ENCODE results near the gene AQR.

Gene AQR

GRCh38 chr15:34879107-34879506 lies 90.4 kb downstream of the AQR start:
- DNase-seq (ENCODE audit: low spot score), result no peak

DNA sequence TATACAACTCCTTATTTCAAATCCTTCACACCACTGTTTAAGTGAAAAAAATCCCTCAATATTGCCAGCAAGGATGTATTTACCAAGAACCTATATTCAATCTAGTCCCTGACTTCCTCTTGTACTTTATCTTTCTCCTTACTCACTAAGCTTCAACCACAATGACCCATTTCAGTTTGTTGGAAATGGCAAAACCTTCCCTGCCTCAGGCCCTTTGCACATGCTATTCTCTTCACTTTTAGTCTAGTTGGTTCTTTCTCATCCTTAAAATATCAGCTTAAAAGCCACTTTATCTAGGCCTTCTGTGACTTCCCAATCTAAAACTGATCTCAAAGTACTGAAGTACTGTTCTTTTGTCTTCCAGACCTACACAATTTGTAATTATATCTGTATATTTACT lies 92.9 kb downstream of the AQR start:
- DNase-seq (ENCODE audit: low spot score), result no peak

DNA sequence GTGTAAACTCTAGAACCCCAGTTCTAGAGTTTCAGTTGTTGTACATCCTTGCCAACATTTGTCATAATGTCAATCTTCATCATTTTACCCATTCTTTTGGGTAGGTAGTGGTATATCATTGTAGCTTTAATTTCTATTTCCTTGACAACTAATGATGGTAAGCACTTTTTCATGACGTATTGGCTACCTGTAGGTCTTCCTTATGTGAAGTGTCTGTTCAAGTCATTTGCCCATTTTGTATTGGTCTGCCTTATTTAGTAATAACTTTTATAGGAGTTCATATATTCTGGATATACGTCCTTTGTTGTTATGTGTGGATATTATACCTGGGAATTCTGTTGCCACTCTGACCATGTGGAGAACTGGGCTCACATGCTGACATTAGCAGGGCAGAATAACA lies 100.4 kb downstream of the AQR start:
- no peak for DNase-seq (ENCODE audit: low spot score)

GRCh38 chr15:34865531-34865930 lies 104.0 kb downstream of the AQR start:
- DNase-seq (ENCODE audit: low spot score), result no peak

DNA sequence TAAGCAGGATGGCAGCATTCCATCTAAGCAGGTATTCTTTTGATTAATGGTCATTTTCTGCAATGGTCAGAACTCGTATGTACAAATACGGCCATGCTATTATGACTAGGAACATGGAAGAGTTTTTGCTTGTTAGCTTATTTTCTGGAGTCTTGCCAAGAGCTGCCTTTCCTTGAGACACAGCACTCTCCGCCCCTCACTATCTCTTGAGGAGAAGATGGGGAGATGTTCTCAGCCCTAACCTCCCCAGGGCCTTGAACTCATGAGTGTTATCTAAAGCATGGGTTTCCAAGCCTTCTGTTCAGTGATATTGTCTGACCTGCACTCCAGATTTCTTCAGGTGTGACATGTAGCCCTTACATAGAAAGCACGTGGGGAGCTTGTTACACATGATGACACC lies 108.3 kb downstream of the AQR start:
- no peak for DNase-seq (ENCODE audit: low spot score)

DNA sequence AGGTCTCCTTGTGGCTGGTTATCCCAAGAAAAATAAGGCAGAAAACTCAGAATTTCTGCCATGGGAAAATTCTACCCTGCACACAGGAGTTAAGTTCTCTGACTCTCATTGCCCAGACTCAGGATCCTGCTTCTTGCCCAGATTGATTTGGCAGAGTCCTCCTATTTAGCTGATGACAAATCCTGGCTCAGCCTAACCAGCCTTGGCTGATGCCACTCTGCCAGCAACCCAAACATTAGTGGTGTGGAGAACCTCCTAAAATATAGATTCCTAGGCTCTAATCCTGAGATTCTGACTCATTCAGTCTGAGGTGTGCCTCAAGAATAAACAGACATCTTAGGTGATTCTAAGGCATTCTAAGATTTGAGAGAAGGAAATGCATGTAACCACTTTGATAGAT lies 113.6 kb downstream of the AQR start:
- DNase-seq (ENCODE audit: low spot score), result peak; percentile 18

GRCh38 chr15:34855413-34855812 lies 114.1 kb downstream of the AQR start:
- no peak for DNase-seq (ENCODE audit: low spot score)

- DNase-seq (ENCODE audit: low spot score), result no peak
Measured at GRCh38 chr15:34854232-34854631, 115.3 kb downstream of the AQR start.

DNA sequence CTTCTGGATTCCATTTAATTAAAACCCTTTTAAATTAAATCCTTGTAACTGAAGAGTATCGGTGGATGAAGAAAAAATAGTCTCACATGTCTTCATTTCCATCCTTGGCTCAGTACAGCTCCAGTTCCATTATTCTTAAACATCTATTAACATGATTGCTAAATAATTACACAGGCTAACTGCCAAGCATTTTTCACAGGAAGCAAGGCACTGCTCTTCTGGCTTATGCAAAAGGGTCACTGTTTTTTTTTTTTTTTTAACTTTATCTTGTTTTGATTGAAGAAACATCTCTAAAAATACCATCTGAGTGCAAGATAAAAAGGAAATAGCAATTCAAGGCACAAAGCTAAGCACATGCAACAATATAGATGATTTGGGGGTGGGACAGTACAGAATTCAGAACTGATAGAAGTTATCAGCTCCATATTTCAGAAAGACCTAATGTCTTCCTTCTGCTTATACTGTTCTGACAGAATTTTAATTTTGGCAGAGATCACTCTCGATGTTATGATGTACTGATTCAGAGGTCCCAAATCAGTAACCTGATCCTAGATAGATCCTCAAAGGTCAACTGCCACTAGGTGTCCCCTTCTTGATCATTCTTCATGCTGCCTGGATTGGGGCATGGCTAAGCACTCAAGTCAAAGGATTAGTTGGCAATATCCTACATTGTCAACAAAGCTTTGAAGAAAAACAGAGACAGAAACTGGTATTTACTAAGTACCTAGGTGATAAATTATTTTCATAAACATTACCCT lies 116.4 kb downstream of the AQR start:
- no peak for DNase-seq (ENCODE audit: low spot score)

DNA sequence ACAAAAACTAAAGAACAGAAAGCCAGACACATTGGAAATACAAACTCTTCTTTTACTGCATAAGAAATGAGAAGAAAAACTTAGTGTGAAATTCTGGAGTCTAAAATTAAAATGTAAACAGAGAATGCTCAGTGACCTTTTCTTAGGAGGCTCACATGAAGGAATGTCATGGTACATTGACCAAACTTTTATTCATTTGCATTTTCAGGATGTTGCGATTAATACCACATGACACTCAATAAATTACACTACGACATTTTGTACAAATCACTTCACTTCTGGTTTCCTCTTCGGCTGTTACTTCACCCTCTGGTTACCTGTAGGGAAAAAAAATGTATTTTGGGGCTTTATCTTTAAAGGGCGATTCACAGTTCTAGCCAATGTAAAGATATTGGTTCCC lies 117.8 kb downstream of the AQR start:
- DNase-seq (ENCODE audit: low spot score), result no peak

DNA sequence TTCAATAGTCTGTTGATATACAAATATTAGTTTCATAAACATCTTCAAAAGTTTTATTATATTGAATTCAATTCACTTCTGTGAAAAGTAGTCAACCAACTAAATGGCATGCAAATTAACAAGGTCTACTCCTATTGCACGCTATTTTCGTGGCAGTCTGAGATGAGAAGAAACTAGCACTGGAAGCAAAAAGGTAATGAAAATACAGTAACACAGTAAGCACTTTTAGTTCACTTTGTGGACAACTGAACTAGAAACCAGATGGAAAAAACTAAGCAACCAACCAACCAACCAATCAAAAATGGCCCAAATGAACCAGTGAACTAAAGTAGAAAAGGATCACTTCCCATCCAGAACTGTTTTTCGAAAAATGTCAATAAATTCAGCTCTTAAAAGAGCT lies 118.5 kb downstream of the AQR start:
- no peak for DNase-seq (ENCODE audit: low spot score)

DNA sequence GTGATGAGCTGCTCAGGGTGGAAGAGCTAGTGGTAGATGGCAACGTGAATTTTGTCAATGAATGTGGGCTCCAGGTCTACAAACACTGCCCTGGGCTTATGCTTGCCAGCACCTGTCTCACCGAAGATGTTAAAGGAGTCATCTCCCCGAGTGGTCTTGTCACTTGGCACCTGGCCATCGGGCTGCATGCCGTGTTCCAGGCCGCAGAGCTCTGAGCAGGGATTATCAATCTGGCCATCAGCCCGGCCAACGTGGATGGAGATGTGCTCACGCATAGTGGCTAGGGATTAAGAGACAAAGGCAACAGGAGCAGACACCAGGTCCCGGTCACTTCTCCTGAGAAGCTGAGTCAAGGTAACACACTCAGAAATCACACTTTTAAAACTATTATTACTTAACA lies 119.4 kb downstream of the AQR start:
- no peak for DNase-seq (ENCODE audit: low spot score)

DNA sequence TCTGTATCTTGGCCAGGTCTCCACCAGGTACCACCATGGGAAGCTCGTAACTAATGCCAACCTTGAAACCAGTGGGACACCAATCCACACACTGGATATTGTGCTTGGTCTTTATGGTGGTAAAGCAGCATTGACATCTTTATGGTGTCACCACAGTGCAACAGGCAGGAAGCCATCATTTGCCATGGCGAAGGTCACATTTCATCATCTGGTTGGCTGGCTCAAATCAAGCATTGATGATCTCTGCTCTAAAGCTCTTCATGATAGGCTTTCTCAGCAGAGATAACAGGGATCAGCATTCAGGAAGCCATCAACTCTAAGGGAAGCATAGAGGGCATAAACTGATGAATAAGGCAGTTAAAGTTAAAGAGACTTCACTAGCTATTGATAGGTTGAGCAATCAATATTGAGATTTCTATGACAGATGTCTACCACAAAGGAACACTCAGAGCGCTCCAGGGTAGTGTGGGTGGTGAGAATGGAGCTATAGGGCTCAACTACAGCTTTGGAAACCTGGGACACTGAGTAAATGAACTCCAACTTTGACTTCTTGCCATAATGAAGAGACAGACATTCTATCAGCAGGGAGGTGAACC lies 120.1 kb downstream of the AQR start:
- no peak for DNase-seq (ENCODE audit: low spot score)

- no peak for DNase-seq (ENCODE audit: low spot score)
Measured at GRCh38 chr15:34847598-34847997, 121.9 kb downstream of the AQR start.

- DNase-seq (ENCODE audit: low spot score), result no peak
Measured at GRCh38 chr15:34841262-34841725, 128.2 kb downstream of the AQR start.

DNA sequence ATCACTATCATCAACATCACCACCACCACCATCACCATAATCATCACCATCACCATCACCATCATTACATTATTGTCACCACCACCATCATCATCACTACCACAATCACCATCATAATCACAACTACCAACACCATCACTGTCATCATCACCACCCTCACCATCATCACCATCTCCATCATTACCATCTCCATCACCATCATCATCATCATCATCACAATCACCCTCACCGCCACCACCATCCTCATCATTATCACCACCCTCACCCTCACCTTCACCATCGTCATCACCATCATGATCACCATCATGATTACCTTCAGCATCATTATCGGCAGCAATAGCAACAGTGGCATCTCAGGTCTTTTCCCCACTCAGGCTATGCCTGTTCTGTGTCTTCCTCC lies 131.3 kb downstream of the AQR start:
- no peak for DNase-seq (ENCODE audit: low spot score)

DNA sequence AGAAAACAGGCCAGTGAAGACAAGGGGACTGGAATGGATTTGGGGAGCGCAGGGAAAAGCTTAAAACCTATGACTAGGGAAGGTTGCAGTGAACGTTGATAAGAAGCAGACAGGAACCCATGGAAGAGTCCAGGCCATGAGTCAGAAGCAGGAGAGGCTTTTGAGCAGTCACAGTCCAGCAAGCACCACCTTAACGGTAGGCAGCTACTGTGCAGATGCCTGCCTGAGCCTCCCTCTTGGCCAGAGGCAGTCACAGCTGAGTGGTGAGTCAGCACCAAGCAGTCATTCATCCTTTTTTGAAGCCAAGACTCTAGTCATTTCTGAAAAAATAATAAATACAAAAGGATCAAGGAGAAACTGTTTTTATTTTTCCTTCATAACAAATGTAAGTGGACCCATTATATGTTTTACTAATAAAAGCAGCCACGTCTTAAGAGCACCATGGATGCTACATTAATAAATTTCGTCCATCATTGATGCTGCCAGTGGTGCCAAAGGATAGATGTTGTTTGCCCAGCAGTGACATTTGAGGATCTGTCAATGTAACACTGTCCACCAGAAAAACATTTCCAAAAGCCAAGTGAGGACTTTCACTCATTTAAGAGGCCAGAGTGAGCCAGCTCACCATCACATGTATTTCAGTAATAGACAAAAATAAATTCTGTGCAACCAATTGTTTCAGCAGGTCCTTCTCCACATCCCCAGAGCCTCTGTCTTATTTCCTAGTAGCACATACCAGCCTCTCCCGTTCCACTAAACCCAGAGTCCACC lies 132.1 kb downstream of the AQR start:
- no peak for DNase-seq (ENCODE audit: low spot score)

DNA sequence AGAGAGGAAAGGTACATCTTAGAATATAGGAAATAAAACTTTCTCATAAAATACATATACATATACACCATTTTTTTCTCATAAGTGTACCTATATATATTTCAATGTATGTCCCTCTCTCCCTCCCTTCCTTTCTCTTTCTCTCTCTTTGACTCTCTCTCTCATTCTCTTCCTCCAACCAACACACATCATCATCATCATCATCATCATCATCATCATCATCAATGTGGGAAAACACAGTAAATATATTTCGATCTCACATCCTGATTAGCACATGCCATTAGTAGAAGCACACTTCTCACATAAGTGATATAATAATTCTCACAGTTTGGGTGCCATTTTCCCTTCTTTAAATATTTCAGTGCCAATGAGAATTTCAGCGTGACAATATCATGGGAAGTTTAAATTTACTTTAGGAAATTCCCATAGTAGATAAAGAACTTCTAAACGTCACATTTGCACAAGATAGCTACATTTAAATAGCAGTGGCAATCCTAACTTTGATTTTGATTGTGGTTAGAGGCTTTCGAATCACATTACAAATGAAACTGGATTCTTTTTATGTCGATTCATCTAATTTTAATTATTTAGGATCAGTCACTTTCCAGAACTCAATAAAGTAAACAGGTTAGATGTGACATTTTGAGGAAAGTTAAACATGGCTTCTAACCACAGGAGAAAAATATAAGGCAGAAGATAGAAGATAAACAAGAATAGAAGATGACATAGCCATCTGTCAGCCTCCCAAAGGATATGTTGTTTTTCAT lies 141.2 kb downstream of the AQR start:
- DNase-seq (ENCODE audit: low spot score), result no peak

GRCh38 chr15:34821831-34822230 lies 147.7 kb downstream of the AQR start:
- DNase-seq (ENCODE audit: low spot score), result no peak

DNA sequence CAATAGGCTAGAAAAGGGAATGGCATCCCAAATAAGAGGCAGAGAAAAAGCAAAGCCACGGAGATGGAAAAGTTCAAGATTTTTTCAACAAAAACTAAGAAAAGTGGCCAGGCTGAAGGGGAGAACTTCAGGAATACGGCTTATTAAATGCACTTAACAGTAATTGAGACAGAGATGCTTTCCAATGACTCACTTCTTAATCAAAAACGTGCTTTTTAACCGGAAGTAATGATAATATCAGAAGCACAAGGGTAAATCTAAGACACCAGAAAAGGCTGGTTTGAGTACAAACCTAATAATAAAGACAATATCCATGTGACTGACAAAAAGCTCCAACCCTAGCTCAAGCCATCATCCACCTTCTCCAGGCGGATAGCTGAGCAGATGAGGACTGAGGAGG lies 149.4 kb downstream of the AQR start:
- no peak for DNase-seq (ENCODE audit: low spot score)

GRCh38 chr15:34818526-34818925 lies 151.0 kb downstream of the AQR start:
- DNase-seq (ENCODE audit: low spot score), result no peak

DNA sequence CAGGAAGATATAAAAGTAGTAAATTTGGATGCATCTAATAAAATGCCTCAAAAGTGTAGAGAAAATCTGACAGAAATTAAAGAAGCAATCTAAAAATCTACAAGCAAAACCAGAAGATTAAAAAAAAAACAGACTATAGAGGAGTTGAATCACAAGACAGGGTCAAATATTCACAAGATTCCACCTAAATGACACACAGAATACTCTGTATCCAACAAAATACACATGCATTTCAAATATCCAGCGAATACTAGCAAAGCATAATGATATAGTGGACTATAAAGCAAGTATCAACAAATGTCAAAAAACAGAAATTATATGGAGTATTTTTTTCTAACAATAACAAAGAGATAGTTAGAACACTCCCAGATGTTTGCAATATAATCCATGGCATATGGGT lies 153.7 kb downstream of the AQR start:
- no peak for DNase-seq (ENCODE audit: low spot score)
